CD14-positive monocyte (primary cell): Measurements from ENCODE around the gene FOXE1. TPM values are rescaled to one million over a fixed set of nuclear protein-coding genes. Genes with fewer than 3 reads are reported as not detected.

Experiments used
- DNase-seq, 3 donors: peaks; one replicate each; pipeline ENCODE4 v3.0.0-alpha.2; 2011 to 2022
- H2AFZ ChIP-seq: 2 replicates; pipeline ENCODE4 v1.6.0; 2012; ENCODE audit warnings: mild to moderate bottlenecking, low read depth, low read length, inconsistent platforms; ENCODE audit not compliant: insufficient read depth, poor library complexity, severe bottlenecking
- H3K27ac ChIP-seq, 2 donors: 1 replicate in 1 of 2; 2 replicates in 1 of 2; pipeline ENCODE4 v1.5.1; 2012 to 2013; ENCODE audit warnings: low read length in 2 of 2, control low read depth in 1 of 2, inconsistent platforms in 1 of 2, low read depth in 1 of 2, mild to moderate bottlenecking in 1 of 2
- H3K27me3 ChIP-seq, 2 donors: one replicate each; pipeline versions ENCODE4 v1.6.0 to v1.6.1; 2011 to 2013; ENCODE audit warnings: low read length in 2 of 2; ENCODE audit not compliant: control insufficient read depth in 2 of 2, insufficient read depth in 2 of 2
- H3K36me3 ChIP-seq, 2 donors: replicated peaks in 1 of 2; 1 replicate in 1 of 2; 2 replicates in 1 of 2; pipeline versions ENCODE4 v1.5.1 to v1.6.1; 2012 to 2013; ENCODE audit warnings: low read length in 2 of 2, control low read depth in 1 of 2, inconsistent platforms in 1 of 2, mild to moderate bottlenecking in 1 of 2; ENCODE audit not compliant: insufficient read depth in 2 of 2, control insufficient read depth in 1 of 2
- H3K4me1 ChIP-seq, 2 donors: 1 replicate in 1 of 2; 2 replicates in 1 of 2; pipeline versions ENCODE4 v1.5.1 to v1.6.1; 2012 to 2013; ENCODE audit warnings: low read length in 2 of 2, control low read depth in 1 of 2, inconsistent platforms in 1 of 2, mild to moderate bottlenecking in 1 of 2, moderate library complexity in 1 of 2; ENCODE audit not compliant: insufficient read depth in 2 of 2, control insufficient read depth in 1 of 2
- H3K4me2 ChIP-seq: replicated peaks from 2 replicates; pipeline ENCODE3; 2012; ENCODE audit warnings: low read length, moderate library complexity, mild to moderate bottlenecking; ENCODE audit not compliant: poor library complexity, severe bottlenecking; ENCODE audit errors: extremely low read depth
- H3K4me3 ChIP-seq, 3 experiments: fragments of 200-600 bp in 1 of 3; sonication (generic) in 1 of 3; replicated peaks in 1 of 3; 1 replicate in 2 of 3; 2 replicates in 1 of 3; pipeline ENCODE4 v1.5.1; 2011 to 2013; ENCODE audit warnings: low read length in 3 of 3, mild to moderate bottlenecking in 3 of 3, control low read depth in 2 of 3, low read depth in 2 of 3, inconsistent platforms in 1 of 3, moderate library complexity in 1 of 3
- H3K79me2 ChIP-seq: 2 replicates; pipeline ENCODE4 v1.6.0; 2012; ENCODE audit warnings: mild to moderate bottlenecking, control low read depth, inconsistent platforms, low read length, moderate library complexity; ENCODE audit not compliant: insufficient read depth
- H3K9ac ChIP-seq: 2 replicates; pipeline ENCODE4 v1.6.0; 2017; ENCODE audit warnings: low read length, mild to moderate bottlenecking; ENCODE audit not compliant: insufficient read depth, poor library complexity, severe bottlenecking
- H3K9me3 ChIP-seq, 2 donors: replicated peaks in 1 of 2; 1 replicate in 1 of 2; 2 replicates in 1 of 2; pipeline versions ENCODE4 v1.5.1 to v1.6.1; 2012 to 2013; ENCODE audit warnings: low read length in 2 of 2, control low read depth in 1 of 2; ENCODE audit not compliant: control insufficient read depth in 1 of 2, insufficient read depth in 1 of 2
- H4K20me1 ChIP-seq: 2 replicates; pipeline ENCODE4 v1.6.0; 2012; ENCODE audit warnings: mild to moderate bottlenecking, low read length, control low read depth, moderate library complexity; ENCODE audit not compliant: insufficient read depth
- H3K27ac Mint-ChIP-seq, 7 donors: one replicate each; pipeline ENCODE4 v1.8.0; 2020; ENCODE audit warnings: mild to moderate bottlenecking in 7 of 7, mixed read lengths in 7 of 7, moderate library complexity in 6 of 7, inconsistent platforms in 2 of 7
- H3K27me3 Mint-ChIP-seq, 3 donors: one replicate each; pipeline ENCODE4 v1.8.0; 2021 to 2022; ENCODE audit warnings: low read depth in 3 of 3, mild to moderate bottlenecking in 3 of 3, mixed read lengths in 3 of 3, moderate library complexity in 3 of 3, inconsistent platforms in 1 of 3
- H3K36me3 Mint-ChIP-seq, 2 donors: one replicate each; pipeline ENCODE4 v1.8.0; 2020; ENCODE audit warnings: mixed read lengths in 2 of 2, inconsistent platforms in 1 of 2, mild to moderate bottlenecking in 1 of 2
- H3K4me1 Mint-ChIP-seq: one replicate; pipeline ENCODE4 v1.8.0; 2020; ENCODE audit warnings: mild to moderate bottlenecking, mixed read lengths
- H3K4me3 Mint-ChIP-seq, 2 donors: one replicate each; pipeline ENCODE4 v1.8.0; 2020; ENCODE audit warnings: mild to moderate bottlenecking in 2 of 2, mixed read lengths in 2 of 2, moderate library complexity in 1 of 2
- H3K9me3 Mint-ChIP-seq, 7 donors: one replicate each; pipeline ENCODE4 v1.8.0; 2020 to 2022; ENCODE audit warnings: mixed read lengths in 7 of 7, mild to moderate bottlenecking in 6 of 7, moderate library complexity in 6 of 7, inconsistent platforms in 2 of 7
- whole genome bisulfite sequencing: methylation state at CpG from one replicate; pipeline ENCODE4 v1.1.5; 2013; ENCODE audit warnings: missing lambda C conversion rate; ENCODE audit not compliant: insufficient coverage; 5-methylcytosine and 5-hydroxymethylcytosine counted together
- intact Hi-C, 2 donors: fragments of 100-400 bp; cut with micrococcal nuclease; formaldehyde crosslinking; loops; one replicate each; pipeline versions ENCODE4 v1.15.0 to v1.15.1; 2023
- polyA plus RNA-seq, 3 donors: library from polyadenylated mRNA; depleted of rRNA in 1 of 3; unstranded in 2 of 3; stranded (reverse) in 1 of 3; fragments of 300-500 nt in 2 of 3; fragments of >200 nt in 1 of 3; fragmentation: Illumina TruSeq in 2 of 3; gene quantifications; 1 replicate in 2 of 3; 2 replicates in 1 of 3; pipeline ENCODE4 v1.2.3, GENCODE V29; 2012 to 2021
- TF ChIP-seq, protein P1 (sequence below): fragments of 200-600 bp; IDR thresholded peaks from one replicate; pipeline ENCODE4 v1.8.0; 2022; ENCODE audit warnings: antibody characterized with exemption, mild to moderate bottlenecking

The FOXE1 gene
- polyA plus RNA-seq, 3 donors = 0.01 TPM; not detected in 2

DNA sequence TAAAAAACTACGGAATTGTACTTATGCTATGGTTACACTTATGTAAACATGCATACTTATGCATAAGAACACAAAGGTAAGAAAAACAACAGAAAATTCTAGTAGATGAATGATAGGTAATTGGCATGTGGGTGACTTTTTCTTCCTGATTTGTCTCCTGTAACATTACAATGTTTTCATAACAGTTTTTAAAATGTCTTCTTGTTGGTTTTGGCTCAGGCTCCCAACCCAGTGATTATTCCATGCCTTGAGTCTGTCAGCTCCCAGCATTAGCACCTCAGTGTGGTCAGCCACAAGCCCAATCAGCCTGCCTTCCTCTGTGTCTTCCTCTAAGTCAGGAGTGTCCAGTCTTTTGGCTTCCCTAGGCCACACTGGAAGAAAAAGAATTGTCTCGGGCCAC is 7.9 kb upstream of the FOXE1 start:
- no peak overlapping the region for H3K9ac ChIP-seq
- H3K4me3 ChIP-seq = no peak overlapping the region
- no peak overlapping the region for H2AFZ ChIP-seq
- no peaks in the 10 kb centered on the region for H4K20me1 ChIP-seq
- peak overlapping the region in 1 of 2 donors; percentile 27 for H3K4me3 Mint-ChIP-seq
- DNase-seq = no peak
- intact Hi-C loops = no loop called here
- H3K36me3 ChIP-seq = no peaks in the 10 kb centered on the region
- peaks cover 18% of the 10 kb centered on the region for H3K4me1 Mint-ChIP-seq
- H3K9me3 Mint-ChIP-seq = peaks cover 0 to 34% (median 21%) of the 10 kb centered on the region in 7 donors
- H3K27ac Mint-ChIP-seq = no peak overlapping the region
- no peak overlapping the region for H3K4me2 ChIP-seq
- H3K27me3 ChIP-seq = peaks cover 79 to 97% of the 10 kb centered on the region in 2 donors
- H3K36me3 Mint-ChIP-seq = peaks cover 0 to 8% of the 10 kb centered on the region in 2 donors
- TF ChIP-seq, protein P1, sequence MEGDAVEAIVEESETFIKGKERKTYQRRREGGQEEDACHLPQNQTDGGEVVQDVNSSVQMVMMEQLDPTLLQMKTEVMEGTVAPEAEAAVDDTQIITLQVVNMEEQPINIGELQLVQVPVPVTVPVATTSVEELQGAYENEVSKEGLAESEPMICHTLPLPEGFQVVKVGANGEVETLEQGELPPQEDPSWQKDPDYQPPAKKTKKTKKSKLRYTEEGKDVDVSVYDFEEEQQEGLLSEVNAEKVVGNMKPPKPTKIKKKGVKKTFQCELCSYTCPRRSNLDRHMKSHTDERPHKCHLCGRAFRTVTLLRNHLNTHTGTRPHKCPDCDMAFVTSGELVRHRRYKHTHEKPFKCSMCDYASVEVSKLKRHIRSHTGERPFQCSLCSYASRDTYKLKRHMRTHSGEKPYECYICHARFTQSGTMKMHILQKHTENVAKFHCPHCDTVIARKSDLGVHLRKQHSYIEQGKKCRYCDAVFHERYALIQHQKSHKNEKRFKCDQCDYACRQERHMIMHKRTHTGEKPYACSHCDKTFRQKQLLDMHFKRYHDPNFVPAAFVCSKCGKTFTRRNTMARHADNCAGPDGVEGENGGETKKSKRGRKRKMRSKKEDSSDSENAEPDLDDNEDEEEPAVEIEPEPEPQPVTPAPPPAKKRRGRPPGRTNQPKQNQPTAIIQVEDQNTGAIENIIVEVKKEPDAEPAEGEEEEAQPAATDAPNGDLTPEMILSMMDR = no peak
- H3K4me1 ChIP-seq = peaks cover 16% of the 10 kb centered on the region in 2 donors
- peaks cover 84 to 90% (median 88%) of the 10 kb centered on the region in 3 donors for H3K27me3 Mint-ChIP-seq
- WGBS = no CpG with 5 or more reads among the region's 2 CpGs
- peaks cover 0 to 35% of the 10 kb centered on the region in 2 donors for H3K9me3 ChIP-seq
- no peaks in the 10 kb centered on the region for H3K79me2 ChIP-seq
- no peak overlapping the region for H3K27ac ChIP-seq

DNA sequence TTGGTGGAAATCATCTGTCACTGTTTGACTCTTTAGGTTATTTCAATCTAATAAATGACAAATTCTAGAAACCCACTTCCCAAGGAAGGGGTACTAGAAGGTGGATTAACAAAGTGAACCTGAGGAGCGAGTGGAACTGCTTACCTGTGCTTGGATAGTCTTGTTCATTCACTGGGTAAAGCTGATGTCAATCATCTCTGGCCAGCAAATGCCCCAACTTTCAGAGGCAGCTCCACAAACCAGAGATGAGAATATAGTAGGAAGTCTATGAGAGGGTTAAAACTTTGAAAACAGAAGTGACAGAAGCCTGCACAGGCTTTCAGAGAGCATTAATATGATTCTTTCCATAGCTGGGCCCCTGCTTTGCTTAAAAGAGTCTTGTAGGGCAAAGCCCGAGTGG is 7.3 kb upstream of the FOXE1 start:
- intact Hi-C loops = no loop called here
- TF ChIP-seq, protein P1 = no peak
- Histone ChIP-seq H4K20me1 (no peaks in the 10 kb centered on the region), H3K9me3 (peaks cover 0 to 36% of the 10 kb centered on the region in 2 donors), H3K27me3 (peaks cover 79 to 97% of the 10 kb centered on the region in 2 donors), H3K36me3 (no peaks in the 10 kb centered on the region), H3K79me2 (no peaks in the 10 kb centered on the region), H3K4me3 (no peak overlapping the region), H3K4me2 (no peak overlapping the region), H3K27ac (no peak overlapping the region), H2AFZ (no peak overlapping the region), H3K9ac (no peak overlapping the region), H3K4me1 (peaks cover 16% of the 10 kb centered on the region in 2 donors)
- Mint-ChIP-seq H3K4me1 (peaks cover 18% of the 10 kb centered on the region), H3K36me3 (peaks cover 0 to 11% of the 10 kb centered on the region in 2 donors), H3K9me3 (peaks cover 0 to 34% (median 21%) of the 10 kb centered on the region in 7 donors), H3K27me3 (peaks cover 84 to 90% (median 88%) of the 10 kb centered on the region in 3 donors), H3K4me3 (peak overlapping the region in 1 of 2 donors; percentile 91), H3K27ac (no peak overlapping the region)
- DNase-seq = no peak
- 90% methylated on average over 2 of the region's 2 CpGs for WGBS
